ENCODE measurements around the gene ASB8. TPM values are rescaled to one million over a fixed set of nuclear protein-coding genes. Genes with fewer than 3 reads are reported as not detected.
"Not testable (repeated sequence)": the region's sequence is repeated elsewhere in the genome, so short reads cannot be mapped to it uniquely, and the experiment has no call there.

The ASB8 gene
- total and polyA plus RNA-seq, 11 donors, result 24.9 to 97.6 (median 79.1) TPM

DNA sequence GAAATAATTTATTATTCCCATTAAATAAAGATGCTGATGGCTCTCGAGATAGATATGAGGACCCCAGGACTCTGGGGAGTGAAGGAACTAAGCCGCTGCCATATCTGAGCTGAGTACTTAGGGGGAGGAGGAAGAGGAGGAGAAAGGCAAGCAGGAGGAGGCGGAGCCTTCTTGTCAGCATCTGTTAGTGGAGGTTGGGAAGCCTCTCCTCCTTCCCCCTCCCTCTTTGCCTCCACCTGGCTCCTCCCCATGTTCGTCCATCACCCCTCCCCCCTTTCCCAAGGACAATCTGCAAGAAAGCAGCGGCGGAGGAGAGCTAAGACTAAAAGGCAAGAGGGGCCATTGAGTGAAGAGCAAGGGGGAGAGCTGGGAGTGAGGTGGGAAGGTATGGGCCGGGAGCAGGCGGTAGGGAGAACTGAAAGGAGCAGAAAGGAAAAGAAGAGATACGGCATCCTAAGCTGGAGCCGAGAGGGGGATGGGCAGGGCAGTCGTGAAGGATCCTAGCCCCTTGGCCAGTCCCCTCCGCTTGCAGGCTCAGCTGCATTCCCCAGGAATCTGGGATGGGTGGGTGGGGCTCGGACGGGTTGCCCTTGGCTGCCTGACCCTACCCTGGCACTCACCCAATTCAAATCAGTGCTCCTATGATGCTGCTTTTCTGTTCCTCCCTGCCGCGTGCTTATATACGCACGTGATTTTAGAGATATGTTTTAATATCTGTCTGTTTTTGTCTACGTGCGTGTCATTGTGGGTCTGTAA, 38.1 kb downstream of the ASB8 start, which contains the start of gene PFKM:
TSS of gene PFKM (plus strand) at position 287 of the 756 bp plus-strand sequence. CDS start 3,411 bp downstream, outside the sequence.
- DNase-seq, result peak; percentile 80 to 92 (median 88)
- WGBS, 4 donors, result 0 to 1% (median 0%) methylated on average over 20 of the region's 20 CpGs
- H3K9me3 ChIP-seq, result no peaks in the 10 kb centered on the region
- peak; percentile 95 to 98 (median 97) for ATAC-seq
- TF ChIP-seq, protein P1, sequence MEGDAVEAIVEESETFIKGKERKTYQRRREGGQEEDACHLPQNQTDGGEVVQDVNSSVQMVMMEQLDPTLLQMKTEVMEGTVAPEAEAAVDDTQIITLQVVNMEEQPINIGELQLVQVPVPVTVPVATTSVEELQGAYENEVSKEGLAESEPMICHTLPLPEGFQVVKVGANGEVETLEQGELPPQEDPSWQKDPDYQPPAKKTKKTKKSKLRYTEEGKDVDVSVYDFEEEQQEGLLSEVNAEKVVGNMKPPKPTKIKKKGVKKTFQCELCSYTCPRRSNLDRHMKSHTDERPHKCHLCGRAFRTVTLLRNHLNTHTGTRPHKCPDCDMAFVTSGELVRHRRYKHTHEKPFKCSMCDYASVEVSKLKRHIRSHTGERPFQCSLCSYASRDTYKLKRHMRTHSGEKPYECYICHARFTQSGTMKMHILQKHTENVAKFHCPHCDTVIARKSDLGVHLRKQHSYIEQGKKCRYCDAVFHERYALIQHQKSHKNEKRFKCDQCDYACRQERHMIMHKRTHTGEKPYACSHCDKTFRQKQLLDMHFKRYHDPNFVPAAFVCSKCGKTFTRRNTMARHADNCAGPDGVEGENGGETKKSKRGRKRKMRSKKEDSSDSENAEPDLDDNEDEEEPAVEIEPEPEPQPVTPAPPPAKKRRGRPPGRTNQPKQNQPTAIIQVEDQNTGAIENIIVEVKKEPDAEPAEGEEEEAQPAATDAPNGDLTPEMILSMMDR (IDR thresholded peaks at IDR 0.05), result no peak
- TF ChIP-seq POLR2A (IDR thresholded peaks at IDR 0.05), result peak in 1 of 2 donors; percentile 56
- peaks cover 0 to 18% (median 10%) of the 10 kb centered on the region in 9 donors for H3K36me3 ChIP-seq
- peak within 1 kb of the TSS; percentile 32 to 97 (median 68) for H3K4me3 ChIP-seq
- intact Hi-C loops (cut with DNase I), result loop anchor here in 2 of 10 donors (1.0 kb wide), 2 partner anchors 13 to 38 kb away; partner anchors contain the start of genes ASB8 (in 1 of the 2) and SENP1 (in 1 of the 2)
- H3K27me3 ChIP-seq, result no peaks in the 10 kb centered on the region
- peaks cover 0 to 31% (median 10%) of the 10 kb centered on the region in 12 donors for H3K4me1 ChIP-seq
- H3K27ac ChIP-seq, result peak within 1 kb of the TSS; percentile 20 to 95 (median 82)

DNA sequence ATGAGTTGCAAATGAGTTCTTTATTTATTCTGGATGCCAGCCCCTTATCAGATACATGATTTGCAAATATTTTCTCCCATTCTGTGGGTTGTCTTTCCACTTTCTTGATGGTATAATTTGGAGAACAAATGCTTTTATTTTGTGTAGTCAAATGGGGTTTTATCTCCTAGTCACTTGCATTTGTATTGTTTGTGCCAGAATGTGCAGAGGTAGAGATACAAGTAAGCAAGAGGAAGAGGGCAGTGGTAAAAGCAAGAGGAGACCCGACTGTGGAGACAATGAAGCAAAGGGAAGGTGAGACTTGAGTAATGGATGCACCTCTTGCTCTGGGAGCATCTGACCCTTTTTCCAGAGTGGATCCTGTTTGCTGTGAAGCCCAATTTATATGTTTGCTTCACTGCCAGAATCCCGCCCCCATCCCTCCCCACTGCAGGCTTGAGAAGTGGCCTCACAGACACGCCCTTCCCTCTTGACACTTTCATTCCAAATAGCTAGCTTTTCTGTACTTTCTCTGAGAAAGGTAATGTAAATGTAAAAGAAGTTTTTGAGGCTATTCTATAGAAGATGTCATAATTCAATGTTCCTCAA, 38.9 kb downstream of the ASB8 start:
- no peak for ATAC-seq
- intact Hi-C loops (cut with DNase I), result no loop called here
- peak overlapping the region in 9 of 12 donors; percentile 63 to 97 (median 71) for H3K4me3 ChIP-seq
- DNase-seq, result no peak
- no peaks in the 10 kb centered on the region for H3K9me3 ChIP-seq
- H3K27ac ChIP-seq, result peak overlapping the region in 10 of 12 donors; percentile 14 to 95 (median 80)
- 28 to 44% (median 31%) methylated on average over 3 of the region's 3 CpGs for WGBS, 4 donors
- TF ChIP-seq, protein P1 (IDR thresholded peaks at IDR 0.05), result no peak
- TF ChIP-seq POLR2A (IDR thresholded peaks at IDR 0.05), result no peak
- H3K36me3 ChIP-seq, result peaks cover 0 to 9% (median 7%) of the 10 kb centered on the region in 9 donors
- H3K27me3 ChIP-seq, result no peaks in the 10 kb centered on the region
- peaks cover 0 to 31% (median 10%) of the 10 kb centered on the region in 12 donors for H3K4me1 ChIP-seq

DNA sequence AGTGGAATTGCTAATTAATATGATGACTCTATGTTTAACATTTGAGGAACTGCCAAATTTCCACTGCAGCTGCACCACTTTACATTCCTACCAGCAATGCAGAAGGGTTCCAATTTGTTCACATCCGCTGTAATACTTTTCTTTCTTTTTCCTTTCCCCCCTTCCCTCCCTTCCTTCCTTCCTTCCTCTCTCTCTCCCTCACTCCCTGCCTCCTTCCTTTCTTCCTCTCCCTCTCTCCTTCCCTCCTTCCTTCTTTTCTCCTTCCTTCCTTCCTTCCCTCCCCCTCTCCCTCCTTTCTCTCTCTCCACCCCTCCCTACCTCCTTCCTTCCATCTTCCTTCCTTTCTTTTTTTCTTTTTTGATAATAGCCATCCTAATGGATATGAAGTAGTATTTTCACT, 41.4 kb downstream of the ASB8 start:
- Histone ChIP-seq H3K9me3 (no peaks in the 10 kb centered on the region), H3K36me3 (no peaks in the 10 kb centered on the region), H3K4me1 (peaks cover 0 to 21% (median 9%) of the 10 kb centered on the region in 12 donors), H3K27me3 (no peaks in the 10 kb centered on the region), H3K4me3 (no peak overlapping the region), H3K27ac (no peak overlapping the region)
- intact Hi-C loops (cut with DNase I), result no loop called here
- WGBS, 4 donors, result 77 to 85% (median 82%) methylated on average over 1 of the region's 1 CpG
- no peak for TF ChIP-seq POLR2A (IDR thresholded peaks at IDR 0.05)
- TF ChIP-seq, protein P1 (IDR thresholded peaks at IDR 0.05), result no peak
- DNase-seq, result no peak
- ATAC-seq, result no peak

DNA sequence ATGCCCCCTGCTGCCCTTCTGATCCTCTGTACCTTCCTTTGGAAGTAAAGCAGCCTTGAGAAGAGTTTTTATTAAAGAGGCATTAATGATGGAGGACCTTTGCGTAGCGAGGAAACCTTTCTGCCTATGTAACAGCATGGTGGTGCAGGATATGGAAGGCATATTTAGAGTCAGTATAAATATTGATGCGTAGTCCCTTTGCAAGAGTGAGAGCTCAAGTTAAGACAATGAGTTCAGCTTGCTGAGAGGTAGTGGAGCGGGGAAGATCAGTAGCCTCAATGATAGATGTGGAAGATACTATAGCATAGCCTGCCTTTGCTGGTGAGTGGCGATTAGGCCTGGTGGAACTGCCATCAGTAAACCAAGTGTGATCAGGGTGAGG, 46.0 kb downstream of the ASB8 start:
- ATAC-seq; intact Hi-C loops (cut with DNase I); DNase-seq; H3K36me3 ChIP-seq; H3K27me3 ChIP-seq; H3K9me3 ChIP-seq; H3K27ac ChIP-seq; H3K4me3 ChIP-seq: not testable (repeated sequence)
- H3K4me1 ChIP-seq, result peaks cover 0 to 11% (median 7%) of the 10 kb centered on the region in 12 donors
- 95 to 96% (median 96%) methylated on average over 5 of the region's 5 CpGs for WGBS, 4 donors

Data from heart left ventricle (tissue), 16 donors.